Cardiac fibroblast (primary cell): ENCODE measurements around the gene SP8.

Experiments
- DNase-seq, 2 donors: peaks; one replicate each; pipeline versions ENCODE4 v3.0.0 to v3.0.0-alpha.2; 2010; ENCODE audit warnings: low read depth in 2 of 2
- H3K4me3 ChIP-seq, 2 donors: replicated peaks in 1 of 2; 1 replicate in 1 of 2; 2 replicates in 1 of 2; pipeline ENCODE4 v1.5.1; 2011; ENCODE audit warnings: low read depth in 2 of 2, low read length in 2 of 2, mild to moderate bottlenecking in 2 of 2, moderate library complexity in 1 of 2
- CTCF ChIP-seq: IDR thresholded peaks from one replicate; pipeline ENCODE4 v1.5.1; 2011; ENCODE audit warnings: low read depth, mild to moderate bottlenecking, low read length, inconsistent platforms

Gene SP8

GRCh38 chr7:20794676-20795075 is 8.0 kb upstream of the SP8 start:
- no peak overlapping the region for H3K4me3 ChIP-seq
- no peak for DNase-seq
- no peak for TF ChIP-seq CTCF

- no peak for TF ChIP-seq CTCF
- no peak overlapping the region for H3K4me3 ChIP-seq
- DNase-seq = no peak
Observed at GRCh38 chr7:20793694-20794394, 7.2 kb upstream of the SP8 start.

GRCh38 chr7:20793248-20793647 is 6.6 kb upstream of the SP8 start:
- H3K4me3 ChIP-seq = no peak overlapping the region
- DNase-seq = no peak
- TF ChIP-seq CTCF = no peak

GRCh38 chr7:20791538-20792434 is 5.1 kb upstream of the SP8 start:
- no peak for DNase-seq
- no peak for TF ChIP-seq CTCF
- no peak overlapping the region for H3K4me3 ChIP-seq

- TF ChIP-seq CTCF = no peak
- no peak for DNase-seq
Observed at GRCh38 chr7:20790375-20790774, 3.7 kb upstream of the SP8 start.

GRCh38 chr7:20788420-20788990 is 1.8 kb upstream of the SP8 start:
- DNase-seq = no peak
- no peak overlapping the region for H3K4me3 ChIP-seq
- no peak for TF ChIP-seq CTCF

More at GRCh38 chr7:20790375-20790774, 3.7 kb upstream of the SP8 start:
- H3K4me3 ChIP-seq = no peak overlapping the region
